K562 (cell line): ENCODE measurements around the gene C6orf89. TPM values are rescaled to one million over a fixed set of nuclear protein-coding genes. Genes with fewer than 3 reads are reported as not detected.

Experiments
- ARNT ChIP-seq, 2 experiments: fragments of 450-650 bp; IDR thresholded peaks; 2 replicates each; pipeline ENCODE4 v1.6.1; 2016; ENCODE audit warnings: mild to moderate bottlenecking in 1 of 2
- BACH1 ChIP-seq: fragments of 200-800 bp; sonication (Bioruptor generic); IDR thresholded peaks from 2 replicates; pipeline ENCODE4 v1.6.1; 2016; ENCODE audit warnings: missing genetic modification characterization, missing compliant biosample characterization
- CAMTA2 ChIP-seq: fragments of 250-450 bp; sonication (Bioruptor Pico); conservative IDR thresholded peaks from 2 replicates; pipeline ENCODE4 v1.5.1; 2022
- CSDE1 ChIP-seq, 2 experiments: fragments of 450-650 bp; IDR thresholded peaks; 2 replicates each; pipeline ENCODE4 v1.6.1; 2016; ENCODE audit warnings: mild to moderate bottlenecking in 1 of 2
- CTBP1 ChIP-seq: fragments of 450-650 bp; IDR thresholded peaks from 2 replicates; pipeline ENCODE4 v1.6.1; 2016; ENCODE audit warnings: borderline replicate concordance
- GTF2E2 ChIP-seq: fragments of 200-800 bp; sonication (Bioruptor generic); IDR thresholded peaks from 2 replicates; pipeline ENCODE4 v1.6.1; 2016; ENCODE audit warnings: missing genetic modification characterization, missing compliant biosample characterization
- HDGF ChIP-seq: fragments of 450-650 bp; IDR thresholded peaks from 2 replicates; pipeline ENCODE4 v1.6.1; 2016
- KAT8 ChIP-seq: fragments of 450-650 bp; IDR thresholded peaks from 2 replicates; pipeline ENCODE4 v1.6.1; 2016; ENCODE audit warnings: low read depth, mild to moderate bottlenecking
- KLF13 ChIP-seq: fragments of 450-650 bp; IDR thresholded peaks from 2 replicates; pipeline ENCODE4 v1.6.1; 2016; ENCODE audit warnings: missing genetic modification characterization, low read depth, mild to moderate bottlenecking, missing compliant biosample characterization, moderate library complexity, borderline replicate concordance
- LARP7 ChIP-seq: fragments of 450-650 bp; IDR thresholded peaks from 2 replicates; pipeline ENCODE4 v1.6.1; 2016
- MTA1 ChIP-seq: fragments of 450-650 bp; IDR thresholded peaks from 2 replicates; pipeline ENCODE4 v1.6.1; 2017; ENCODE audit warnings: borderline replicate concordance
- NCOA1 ChIP-seq: fragments of 450-650 bp; IDR thresholded peaks from 2 replicates; pipeline ENCODE4 v1.6.1; 2016; ENCODE audit warnings: low read depth
- POLR2A ChIP-seq: fragments of 450-650 bp; conservative IDR thresholded peaks from 2 replicates; pipeline ENCODE4 v1.6.1; 2016
- POLR2H ChIP-seq: IDR thresholded peaks from 2 replicates; pipeline ENCODE4 v1.6.1; 2016; ENCODE audit warnings: missing genetic modification characterization, low read depth, mild to moderate bottlenecking, control low read depth, missing compliant biosample characterization, moderate library complexity
- RBM15 ChIP-seq: fragments of 200-400 bp; formaldehyde crosslinking; IDR thresholded peaks from 2 replicates; pipeline ENCODE4 v1.6.1; 2018; ENCODE audit warnings: mild to moderate bottlenecking, low read length, moderate library complexity; ENCODE audit not compliant: insufficient read depth
- SP2 ChIP-seq: IDR thresholded peaks from 2 replicates; pipeline ENCODE4 v1.6.1; 2011; ENCODE audit warnings: mild to moderate bottlenecking, low read depth, low read length, moderate library complexity; ENCODE audit not compliant: poor library complexity, severe bottlenecking; ENCODE audit errors: extremely low read depth
- TGIF2 ChIP-seq: sonication (generic); formaldehyde crosslinking; IDR thresholded peaks from 2 replicates; pipeline ENCODE4 v1.8.1; 2022; ENCODE audit warnings: mild to moderate bottlenecking, missing genetic modification reagents, moderate library complexity
- ZNF197 ChIP-seq: fragments of 200-800 bp; sonication (Bioruptor generic); IDR thresholded peaks from 2 replicates; pipeline ENCODE4 v1.6.1; 2016; ENCODE audit warnings: low read depth, missing genetic modification characterization, missing compliant biosample characterization
- ZNF212 ChIP-seq: fragments of 450-650 bp; formaldehyde crosslinking; IDR thresholded peaks from 2 replicates; pipeline ENCODE4 v1.4.0; 2020; ENCODE audit warnings: mild to moderate bottlenecking
- polyA plus RNA-seq, 8 experiments: library from polyadenylated mRNA; depleted of rRNA in 4 of 8; stranded (reverse) in 5 of 8; unstranded in 3 of 8; fragments of >200 nt; fragmentation: Nextera tagmentation in 2 of 8; fragmentation: Illumina TruSeq in 1 of 8; extraction: Ambion mirVana in 2 of 8; extraction: Trizol in 1 of 8; gene quantifications; 2 replicates each; pipeline versions ENCODE4 v1.2.1 to v1.2.3, GENCODE V29; 2011 to 2014; ENCODE audit warnings: inconsistent platforms in 1 of 8, missing spikeins in 1 of 8
- total RNA-seq, 7 experiments: library from RNA; depleted of rRNA in 6 of 7; stranded (reverse); fragments of >200 nt in 6 of 7; fragmentation: Illumina TruSeq in 2 of 7; extraction: Trizol in 2 of 7; gene quantifications; 2 replicates each; pipeline versions ENCODE4 v1.2.1 to v1.2.3, GENCODE V29; 2011 to 2021; ENCODE audit warnings: low replicate concordance in 1 of 7
- TF ChIP-seq, protein P1 (sequence below): sonication (generic); formaldehyde crosslinking; IDR thresholded peaks from 2 replicates; pipeline ENCODE4 v1.8.0; 2022; ENCODE audit warnings: mild to moderate bottlenecking, missing genetic modification reagents
- TF ChIP-seq, protein P2 (sequence below): fragments of 450-650 bp; IDR thresholded peaks from 2 replicates; pipeline ENCODE4 v1.6.1; 2016; ENCODE audit warnings: borderline replicate concordance
- TF ChIP-seq, protein P3 (sequence below), 2 experiments: fragments of 450-650 bp; IDR thresholded peaks; 2 replicates each; pipeline ENCODE4 v1.6.1; 2016
- TF ChIP-seq, protein P4 (sequence below): fragments of 250-450 bp; sonication (Bioruptor Pico); IDR thresholded peaks from 2 replicates; pipeline ENCODE4 v1.9.0; 2021; ENCODE audit warnings: mild to moderate bottlenecking
- TF ChIP-seq, protein P5 (sequence below): IDR thresholded peaks from 2 replicates; pipeline ENCODE4 v1.6.1; 2016; ENCODE audit warnings: missing genetic modification characterization, missing compliant biosample characterization
- TF ChIP-seq, protein P6 (sequence below): fragments of 450-650 bp; IDR thresholded peaks from one replicate; pipeline ENCODE4 v1.6.1; 2018; ENCODE audit warnings: mild to moderate bottlenecking, moderate library complexity; ENCODE audit not compliant: partially characterized antibody

Gene C6orf89
- total and polyA plus RNA-seq, 9 of the 15 experiments (the other 6 are each of a cell fraction or from before 2014, with no cell fraction given), result 35.2 to 111 (median 58.5) TPM

DNA sequence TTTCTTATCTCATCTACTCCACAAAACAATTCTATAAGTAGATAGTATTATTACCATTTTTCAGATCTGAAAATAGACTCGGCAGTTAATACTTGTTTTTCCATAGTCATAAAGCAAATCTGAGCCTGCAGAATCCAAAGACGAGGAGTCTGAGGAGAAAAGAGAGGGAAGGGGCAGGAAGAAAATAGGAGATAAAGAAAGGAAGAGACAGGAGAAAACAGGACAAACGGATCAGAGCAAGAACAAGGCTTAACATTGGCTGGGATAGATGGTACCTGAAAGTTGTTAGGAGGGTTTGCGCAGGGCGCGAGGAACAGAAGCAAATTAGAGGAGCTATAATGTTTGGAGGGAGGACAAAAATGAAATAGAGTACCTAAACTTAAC lies 10.5 kb upstream of the C6orf89 start (continued):
- TF ChIP-seq TGIF2 (CRISPR knock-in tag) (no peak), KAT8 (no peak), BACH1 (tag) (no peak), ZNF212 (CRISPR knock-in tag) (no peak), CTBP1 (no peak), KLF13 (tag) (no peak), ARNT (IDR thresholded peaks at IDR 0.05) (peak; percentile 59 to 61; a peak in 1 of 4 replicates), POLR2H (peak; percentile 47; the same call in 1 of the 2 replicates), RBM15 (no peak), HDGF (no peak), GTF2E2 (peak; percentile 84), CSDE1 (IDR thresholded peaks at IDR 0.05) (peak; percentile 29 to 42; a peak in 2 of 4 replicates), NCOA1 (no peak), LARP7 (peak; percentile 28; the same call in 1 of the 2 replicates), MTA1 (0 out of 2 replicates have a peak, but pooled peaks have one; percentile 20), CAMTA2 (CRISPR knock-in tag) (no peak), ZNF197 (no peak), SP2 (no peak), POLR2A (no peak)
- TF ChIP-seq, protein P1, sequence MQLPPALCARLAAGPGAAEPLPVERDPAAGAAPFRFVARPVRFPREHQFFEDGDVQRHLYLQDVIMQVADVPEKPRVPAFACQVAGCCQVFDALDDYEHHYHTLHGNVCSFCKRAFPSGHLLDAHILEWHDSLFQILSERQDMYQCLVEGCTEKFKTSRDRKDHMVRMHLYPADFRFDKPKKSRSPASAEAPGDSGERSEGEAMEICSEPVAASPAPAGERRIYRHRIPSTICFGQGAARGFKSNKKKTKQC (CRISPR knock-in tag), result no peak
- TF ChIP-seq, protein P2, sequence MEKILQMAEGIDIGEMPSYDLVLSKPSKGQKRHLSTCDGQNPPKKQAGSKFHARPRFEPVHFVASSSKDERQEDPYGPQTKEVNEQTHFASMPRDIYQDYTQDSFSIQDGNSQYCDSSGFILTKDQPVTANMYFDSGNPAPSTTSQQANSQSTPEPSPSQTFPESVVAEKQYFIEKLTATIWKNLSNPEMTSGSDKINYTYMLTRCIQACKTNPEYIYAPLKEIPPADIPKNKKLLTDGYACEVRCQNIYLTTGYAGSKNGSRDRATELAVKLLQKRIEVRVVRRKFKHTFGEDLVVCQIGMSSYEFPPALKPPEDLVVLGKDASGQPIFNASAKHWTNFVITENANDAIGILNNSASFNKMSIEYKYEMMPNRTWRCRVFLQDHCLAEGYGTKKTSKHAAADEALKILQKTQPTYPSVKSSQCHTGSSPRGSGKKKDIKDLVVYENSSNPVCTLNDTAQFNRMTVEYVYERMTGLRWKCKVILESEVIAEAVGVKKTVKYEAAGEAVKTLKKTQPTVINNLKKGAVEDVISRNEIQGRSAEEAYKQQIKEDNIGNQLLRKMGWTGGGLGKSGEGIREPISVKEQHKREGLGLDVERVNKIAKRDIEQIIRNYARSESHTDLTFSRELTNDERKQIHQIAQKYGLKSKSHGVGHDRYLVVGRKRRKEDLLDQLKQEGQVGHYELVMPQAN, result 0 out of 2 replicates have a peak, but pooled peaks have one; percentile 12
- TF ChIP-seq, protein P3, sequence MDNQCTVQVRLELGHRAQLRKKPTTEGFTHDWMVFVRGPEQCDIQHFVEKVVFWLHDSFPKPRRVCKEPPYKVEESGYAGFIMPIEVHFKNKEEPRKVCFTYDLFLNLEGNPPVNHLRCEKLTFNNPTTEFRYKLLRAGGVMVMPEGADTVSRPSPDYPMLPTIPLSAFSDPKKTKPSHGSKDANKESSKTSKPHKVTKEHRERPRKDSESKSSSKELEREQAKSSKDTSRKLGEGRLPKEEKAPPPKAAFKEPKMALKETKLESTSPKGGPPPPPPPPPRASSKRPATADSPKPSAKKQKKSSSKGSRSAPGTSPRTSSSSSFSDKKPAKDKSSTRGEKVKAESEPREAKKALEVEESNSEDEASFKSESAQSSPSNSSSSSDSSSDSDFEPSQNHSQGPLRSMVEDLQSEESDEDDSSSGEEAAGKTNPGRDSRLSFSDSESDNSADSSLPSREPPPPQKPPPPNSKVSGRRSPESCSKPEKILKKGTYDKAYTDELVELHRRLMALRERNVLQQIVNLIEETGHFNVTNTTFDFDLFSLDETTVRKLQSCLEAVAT (IDR thresholded peaks at IDR 0.05), result peak in 1 of 2 experiments; percentile 49; a peak in 2 of 4 replicates
- TF ChIP-seq, protein P4, sequence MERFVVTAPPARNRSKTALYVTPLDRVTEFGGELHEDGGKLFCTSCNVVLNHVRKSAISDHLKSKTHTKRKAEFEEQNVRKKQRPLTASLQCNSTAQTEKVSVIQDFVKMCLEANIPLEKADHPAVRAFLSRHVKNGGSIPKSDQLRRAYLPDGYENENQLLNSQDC (CRISPR knock-in tag), result no peak
- TF ChIP-seq, protein P5, sequence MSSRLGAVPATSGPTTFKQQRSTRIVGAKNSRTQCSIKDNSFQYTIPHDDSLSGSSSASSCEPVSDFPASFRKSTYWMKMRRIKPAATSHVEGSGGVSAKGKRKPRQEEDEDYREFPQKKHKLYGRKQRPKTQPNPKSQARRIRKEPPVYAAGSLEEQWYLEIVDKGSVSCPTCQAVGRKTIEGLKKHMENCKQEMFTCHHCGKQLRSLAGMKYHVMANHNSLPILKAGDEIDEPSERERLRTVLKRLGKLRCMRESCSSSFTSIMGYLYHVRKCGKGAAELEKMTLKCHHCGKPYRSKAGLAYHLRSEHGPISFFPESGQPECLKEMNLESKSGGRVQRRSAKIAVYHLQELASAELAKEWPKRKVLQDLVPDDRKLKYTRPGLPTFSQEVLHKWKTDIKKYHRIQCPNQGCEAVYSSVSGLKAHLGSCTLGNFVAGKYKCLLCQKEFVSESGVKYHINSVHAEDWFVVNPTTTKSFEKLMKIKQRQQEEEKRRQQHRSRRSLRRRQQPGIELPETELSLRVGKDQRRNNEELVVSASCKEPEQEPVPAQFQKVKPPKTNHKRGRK (tag), result no peak
- TF ChIP-seq, protein P6, sequence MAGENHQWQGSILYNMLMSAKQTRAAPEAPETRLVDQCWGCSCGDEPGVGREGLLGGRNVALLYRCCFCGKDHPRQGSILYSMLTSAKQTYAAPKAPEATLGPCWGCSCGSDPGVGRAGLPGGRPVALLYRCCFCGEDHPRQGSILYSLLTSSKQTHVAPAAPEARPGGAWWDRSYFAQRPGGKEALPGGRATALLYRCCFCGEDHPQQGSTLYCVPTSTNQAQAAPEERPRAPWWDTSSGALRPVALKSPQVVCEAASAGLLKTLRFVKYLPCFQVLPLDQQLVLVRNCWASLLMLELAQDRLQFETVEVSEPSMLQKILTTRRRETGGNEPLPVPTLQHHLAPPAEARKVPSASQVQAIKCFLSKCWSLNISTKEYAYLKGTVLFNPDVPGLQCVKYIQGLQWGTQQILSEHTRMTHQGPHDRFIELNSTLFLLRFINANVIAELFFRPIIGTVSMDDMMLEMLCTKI, result no peak
